Measurements from ENCODE around the gene MRPS25.

- TF ChIP-seq POLR2A (IDR thresholded peaks at IDR 0.05), result no peak
- TF ChIP-seq EP300 (IDR thresholded peaks at IDR 0.05; ENCODE audit: low read depth), result peak; percentile 89
These were observed 37.1 kb upstream of the MRPS25 start for GRCh38 chr3:15102256-15102655.
